Activated naive CD4-positive, alpha-beta T cell treated with anti-CD3 and anti-CD28 coated beads, Interleukin-2, amount 50 U/mL, for 16 hours (primary cell): Measurements from ENCODE around the gene BLZF1.
A peak's percentile ranks its signal among the peaks of the same experiment; 100 is the strongest.
"Not testable (repeated sequence)": the region's sequence is repeated elsewhere in the genome, so short reads cannot be mapped to it uniquely, and the experiment has no call there.

Source experiments
- DNase-seq: peaks from one replicate; pipeline ENCODE4 v3.0.0-alpha.2; 2020

BLZF1 gene

GRCh38 chr1:169363046-169363730 lies 4.8 kb upstream of the BLZF1 start:
- peak; percentile 23 for DNase-seq

- no peak for DNase-seq
Measured at GRCh38 chr1:169364948-169365347, 3.0 kb upstream of the BLZF1 start.

DNA sequence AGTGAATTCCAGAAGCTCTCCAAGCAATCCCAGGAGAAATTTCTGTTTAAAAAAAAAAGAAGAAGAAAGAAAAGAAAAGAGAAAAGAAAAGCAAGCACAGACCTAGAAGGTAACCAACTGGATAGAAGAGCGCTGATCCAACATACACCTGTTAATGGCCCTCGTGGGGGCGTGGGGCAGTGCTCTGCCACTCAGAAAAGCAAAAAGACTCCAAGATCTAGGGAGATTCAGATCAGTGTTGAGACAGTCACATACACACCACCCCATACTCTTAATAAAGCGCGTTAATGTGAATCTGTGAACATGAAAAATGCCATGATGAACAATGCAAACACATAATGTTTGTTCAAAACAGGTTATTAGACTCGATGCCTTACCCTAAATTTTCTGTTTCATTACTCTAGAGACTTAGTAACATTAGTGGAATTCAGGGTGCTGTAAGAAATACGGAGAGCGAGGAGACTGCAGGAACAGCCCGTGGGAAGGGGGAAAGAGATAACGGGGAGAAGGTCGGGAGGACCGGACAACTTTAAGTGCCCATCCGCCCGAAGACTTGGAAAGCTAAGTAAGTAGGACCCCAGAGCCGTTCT lies 804 bp upstream of the BLZF1 start:
- DNase-seq = no peak

- DNase-seq = peak; percentile 19
Measured at GRCh38 chr1:169368406-169368769, 393 bp downstream of the BLZF1 start.

DNA sequence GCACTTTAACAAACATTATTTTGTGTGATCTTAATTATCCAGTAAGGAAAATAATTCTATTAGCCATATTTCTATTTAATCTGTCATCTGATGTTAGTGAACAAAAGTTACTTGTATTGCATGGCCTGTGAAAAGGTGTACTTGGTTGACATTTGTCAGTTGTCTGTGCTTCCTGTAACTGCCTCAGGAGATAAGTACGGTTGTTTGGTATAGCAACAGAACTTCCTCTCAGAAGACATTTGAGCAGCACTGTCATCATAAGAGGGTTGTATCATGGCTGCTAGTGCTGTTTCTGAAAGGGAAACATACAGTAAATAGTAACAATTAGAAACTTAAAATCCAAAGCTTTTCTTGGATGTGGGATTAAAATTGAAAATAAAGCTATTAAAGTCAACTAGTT lies 3.4 kb downstream of the BLZF1 start:
- no peak for DNase-seq

DNA sequence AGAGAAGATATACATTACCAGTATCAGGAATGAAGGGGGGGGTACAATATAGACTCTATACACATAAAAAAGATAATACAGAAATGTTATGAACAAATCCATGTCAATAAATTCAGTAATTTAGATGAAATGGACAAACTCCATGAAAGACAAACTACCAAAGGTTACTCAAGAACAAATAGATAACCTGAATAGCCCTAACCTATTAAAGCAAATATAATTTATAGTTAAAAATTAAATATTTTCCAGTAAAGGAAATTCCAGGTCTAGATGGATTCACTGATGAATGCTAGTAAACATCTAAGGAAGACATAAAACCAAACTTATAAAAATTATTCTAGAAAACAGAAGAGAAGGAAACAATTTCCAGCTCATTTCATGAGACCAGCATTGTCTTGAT lies 13.2 kb downstream of the BLZF1 start:
- DNase-seq = no peak

GRCh38 chr1:169383449-169383848 lies 15.5 kb downstream of the BLZF1 start:
- DNase-seq = no peak

DNA sequence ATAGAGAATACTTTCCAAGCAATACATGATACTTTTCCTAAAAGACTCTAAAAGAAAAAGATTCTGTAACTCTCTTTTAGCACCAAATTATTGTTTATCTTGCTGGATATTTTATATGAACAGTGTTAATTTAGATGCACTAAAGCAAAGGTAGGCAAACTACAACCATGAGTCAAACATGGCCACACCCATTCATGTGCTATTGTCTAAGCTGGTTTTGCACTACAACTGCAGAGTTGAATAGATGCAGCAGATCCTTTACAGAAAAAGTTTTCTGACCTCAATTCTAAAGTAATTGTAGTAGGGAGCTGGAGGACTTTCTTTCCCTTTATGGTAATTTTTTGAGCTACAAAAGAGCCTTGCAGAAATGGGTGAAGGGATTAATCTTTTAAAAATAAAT lies 19.4 kb downstream of the BLZF1 start:
- DNase-seq = no peak

GRCh38 chr1:169390303-169390702 lies 22.3 kb downstream of the BLZF1 start:
- DNase-seq = no peak

GRCh38 chr1:169392406-169392805 lies 24.4 kb downstream of the BLZF1 start:
- no peak for DNase-seq

- DNase-seq = no peak
Measured at GRCh38 chr1:169395955-169396354, 28.0 kb downstream of the BLZF1 start.

DNA sequence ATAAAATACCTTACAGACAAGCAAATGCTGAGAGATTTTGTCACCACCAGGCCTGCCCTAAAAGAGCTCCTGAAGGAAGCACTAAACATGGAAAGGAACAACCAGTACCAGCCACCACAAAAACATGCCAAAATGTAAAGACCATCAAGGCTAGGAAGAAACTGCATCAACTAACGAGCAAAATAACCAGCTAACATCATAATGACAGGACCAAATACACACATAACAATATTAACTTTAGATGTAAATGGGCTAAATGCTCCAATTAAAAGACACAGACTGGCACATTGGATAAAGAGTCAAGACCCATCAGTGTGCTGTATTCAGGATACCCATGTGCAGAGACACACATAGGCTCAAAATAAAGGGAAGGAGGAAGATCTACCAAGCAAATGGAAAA lies 34.6 kb downstream of the BLZF1 start:
- not testable (repeated sequence) for DNase-seq

DNA sequence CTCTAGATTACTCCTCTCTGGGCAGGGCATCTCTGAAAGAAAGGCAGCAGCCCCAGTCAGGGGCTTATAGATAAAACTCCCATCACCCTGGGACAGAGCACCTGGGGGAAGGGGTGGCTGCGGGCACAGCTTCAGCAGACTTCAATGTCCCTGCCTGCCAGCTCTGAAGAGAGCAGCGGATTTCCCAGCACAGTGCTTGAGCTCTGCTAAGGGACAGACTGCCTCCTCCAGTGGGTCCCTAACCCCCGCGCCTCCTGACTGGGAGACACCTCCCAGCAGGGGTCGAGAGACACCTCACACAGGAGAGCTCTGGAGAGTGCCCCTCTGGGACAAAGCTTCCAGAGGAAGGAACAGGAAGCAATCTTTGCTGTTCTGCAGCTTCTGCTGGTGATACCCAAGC lies 40.3 kb downstream of the BLZF1 start:
- DNase-seq = not testable (repeated sequence)

DNA sequence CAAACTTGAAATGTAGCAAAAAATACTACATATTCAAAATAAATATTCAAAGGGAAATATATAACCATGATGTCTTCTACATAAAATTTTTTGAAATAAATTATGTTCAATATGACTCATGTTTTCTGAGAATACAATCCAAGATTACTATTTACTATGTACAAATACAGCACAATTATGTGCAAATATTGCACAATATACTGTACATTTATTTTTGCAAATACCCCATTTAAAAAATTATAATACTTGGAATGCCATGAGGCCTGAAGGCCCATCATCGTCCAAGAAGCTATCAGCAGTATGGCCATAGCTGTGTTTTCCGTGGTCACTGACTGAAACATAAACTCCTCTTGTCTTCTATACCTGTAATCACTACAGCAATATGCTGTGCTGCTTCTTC lies 47.0 kb downstream of the BLZF1 start:
- no peak for DNase-seq

DNA sequence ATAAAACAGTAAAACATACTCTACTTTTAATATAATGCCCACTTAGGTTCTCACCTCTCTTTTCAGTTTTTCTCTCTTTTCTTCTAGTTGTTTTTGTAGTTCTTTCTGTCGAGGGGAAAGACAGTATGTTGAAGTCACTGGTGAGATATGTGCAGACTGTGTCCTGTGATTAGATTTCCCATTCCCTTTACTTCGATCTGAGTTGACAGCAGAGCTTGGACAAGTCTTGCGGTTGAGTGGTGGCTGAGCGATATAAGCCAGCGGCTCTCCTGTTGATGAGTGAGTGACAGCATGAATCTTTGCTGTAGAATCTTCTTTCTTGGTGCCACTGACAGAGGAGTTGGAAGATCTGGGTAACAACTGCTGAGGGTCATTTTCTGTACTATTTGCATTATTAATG lies 53.3 kb downstream of the BLZF1 start:
- no peak for DNase-seq

DNA sequence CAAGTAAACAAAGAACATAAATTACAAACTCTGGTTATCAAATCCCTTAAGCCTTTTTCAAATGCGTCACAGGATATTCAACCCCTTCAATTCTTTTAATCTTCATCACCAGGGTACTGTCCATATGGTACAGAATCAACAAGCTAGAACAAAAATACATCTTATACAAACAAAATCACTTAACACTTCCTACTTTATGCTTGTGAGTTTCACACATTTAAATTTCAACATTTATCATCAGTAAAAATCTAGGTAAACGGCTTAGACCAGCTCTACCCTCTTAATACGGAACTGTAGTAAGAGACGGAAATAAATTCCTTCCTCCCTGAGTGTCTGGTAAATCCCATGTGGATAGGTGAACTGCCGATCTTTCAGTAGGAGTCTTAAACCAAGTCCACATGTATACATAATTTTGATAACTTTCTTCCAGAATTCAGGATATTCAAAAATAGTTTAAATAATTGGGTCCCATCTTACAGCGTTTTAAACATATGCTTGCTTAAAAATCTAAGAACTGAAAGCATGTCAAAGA lies 58.2 kb downstream of the BLZF1 start:
- no peak for DNase-seq

DNA sequence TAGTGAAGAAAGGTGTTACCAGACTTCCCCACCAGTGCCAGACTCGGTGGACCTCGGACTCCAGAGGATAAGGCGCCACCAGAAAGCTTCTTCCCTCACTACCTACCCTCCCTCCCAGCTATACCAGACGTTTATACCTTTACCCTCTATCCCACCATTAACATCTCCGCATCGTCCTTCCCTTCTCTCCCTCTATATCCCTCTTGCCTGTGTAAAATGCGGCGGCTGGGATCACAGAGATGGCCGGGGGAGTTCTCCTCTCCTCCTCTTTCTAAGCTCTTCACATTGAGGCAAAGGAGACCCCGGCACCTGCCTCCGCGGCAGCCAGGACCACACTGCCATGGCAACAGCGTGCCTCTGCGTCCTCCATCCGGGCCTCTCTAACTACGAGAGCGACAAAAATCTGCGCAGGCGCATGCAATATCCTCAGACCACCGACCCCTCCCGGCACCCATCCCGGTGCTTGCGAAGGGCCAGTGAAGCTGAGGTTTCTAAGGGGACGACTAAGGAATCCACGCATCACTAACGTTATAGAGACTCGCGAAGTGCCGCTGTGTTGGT lies 59.2 kb downstream of the BLZF1 start, which contains the start of gene CCDC181:
Gene CCDC181, minus strand, starts transcription at position 394 of the 561 bp plus-strand sequence. CDS start 2,547 bp downstream, outside the sequence.
- DNase-seq = peak; percentile 60
